Duodenal mucosa (tissue), 2 donors: ENCODE results near the gene TNFAIP8L3.

Source experiments
- H3K27ac ChIP-seq: one replicate; pipeline ENCODE4 v1.7.0; 2013; ENCODE audit warnings: low read depth, low read length
- H3K27me3 ChIP-seq, 2 donors: one replicate each; pipeline ENCODE4 v1.7.0; 2013; ENCODE audit warnings: low read length in 2 of 2, control low read depth in 1 of 2; ENCODE audit not compliant: insufficient read depth in 2 of 2, control insufficient read depth in 1 of 2
- H3K36me3 ChIP-seq, 2 donors: one replicate each; pipeline ENCODE4 v1.7.0; 2013; ENCODE audit warnings: low read length in 2 of 2, control low read depth in 1 of 2; ENCODE audit not compliant: insufficient read depth in 2 of 2, control insufficient read depth in 1 of 2
- H3K4me1 ChIP-seq, 2 donors: one replicate each; pipeline ENCODE4 v1.7.0; 2013; ENCODE audit warnings: low read length in 2 of 2, control low read depth in 1 of 2; ENCODE audit not compliant: insufficient read depth in 2 of 2, control insufficient read depth in 1 of 2
- H3K4me3 ChIP-seq, 2 donors: one replicate each; pipeline ENCODE4 v1.7.0; 2013; ENCODE audit warnings: low read length in 2 of 2, low read depth in 1 of 2
- H3K9ac ChIP-seq, 2 donors: one replicate each; pipeline ENCODE4 v1.7.0; 2013; ENCODE audit warnings: low read length in 2 of 2, low read depth in 1 of 2
- H3K9me3 ChIP-seq, 2 donors: one replicate each; pipeline ENCODE4 v1.7.0; 2013; ENCODE audit warnings: low read length in 2 of 2, control low read depth in 1 of 2; ENCODE audit not compliant: control insufficient read depth in 1 of 2

The TNFAIP8L3 gene

DNA sequence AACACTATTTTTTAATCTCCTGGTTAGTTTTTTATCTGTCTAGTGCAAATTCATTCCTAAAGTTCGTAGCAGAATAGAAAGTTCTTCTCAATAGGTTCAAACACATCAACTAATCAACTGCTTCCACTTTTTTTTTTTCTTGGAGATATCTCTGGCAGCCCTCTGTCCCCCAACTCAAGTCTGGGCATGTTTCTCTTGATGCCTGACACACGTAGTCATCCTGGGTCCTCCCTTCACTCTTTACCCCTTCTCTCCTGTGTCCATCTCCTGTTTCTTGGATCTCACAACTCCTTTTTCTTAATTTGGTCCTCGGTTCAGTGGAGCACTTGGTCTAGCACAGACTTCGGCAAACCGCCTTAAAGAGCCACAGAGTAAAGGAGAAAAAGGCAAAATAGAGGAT, 14.4 kb downstream of the TNFAIP8L3 start:
- Histone ChIP-seq H3K9ac (no peak overlapping the region), H3K9me3 (no peaks in the 10 kb centered on the region), H3K4me3 (no peak overlapping the region), H3K36me3 (no peaks in the 10 kb centered on the region), H3K27ac (no peak overlapping the region), H3K27me3 (no peaks in the 10 kb centered on the region), H3K4me1 (peaks cover 0 to 10% of the 10 kb centered on the region in 2 donors)

DNA sequence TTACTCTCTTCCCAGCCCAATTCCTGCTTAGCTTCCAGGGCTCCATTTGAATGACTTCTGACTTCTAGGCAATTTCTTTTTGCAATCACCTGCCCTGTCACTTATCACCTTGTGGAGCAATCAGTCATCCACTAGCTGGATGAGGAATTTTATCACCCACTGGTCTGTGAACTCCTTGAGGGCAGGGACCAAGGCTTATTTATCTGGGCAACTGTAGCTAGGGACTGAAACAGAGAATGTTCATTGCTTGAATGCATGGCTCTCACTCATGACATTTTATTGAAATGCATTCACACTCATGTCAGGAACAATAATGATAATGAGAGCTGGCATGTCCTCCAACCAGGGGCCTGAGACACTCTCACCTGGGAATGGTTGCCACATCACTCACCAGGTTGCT, 15.5 kb downstream of the TNFAIP8L3 start:
- Histone ChIP-seq H3K27me3 (no peaks in the 10 kb centered on the region), H3K27ac (no peak overlapping the region), H3K4me3 (no peak overlapping the region), H3K9me3 (no peaks in the 10 kb centered on the region), H3K4me1 (peaks cover 0 to 10% of the 10 kb centered on the region in 2 donors), H3K36me3 (no peaks in the 10 kb centered on the region), H3K9ac (no peak overlapping the region)

DNA sequence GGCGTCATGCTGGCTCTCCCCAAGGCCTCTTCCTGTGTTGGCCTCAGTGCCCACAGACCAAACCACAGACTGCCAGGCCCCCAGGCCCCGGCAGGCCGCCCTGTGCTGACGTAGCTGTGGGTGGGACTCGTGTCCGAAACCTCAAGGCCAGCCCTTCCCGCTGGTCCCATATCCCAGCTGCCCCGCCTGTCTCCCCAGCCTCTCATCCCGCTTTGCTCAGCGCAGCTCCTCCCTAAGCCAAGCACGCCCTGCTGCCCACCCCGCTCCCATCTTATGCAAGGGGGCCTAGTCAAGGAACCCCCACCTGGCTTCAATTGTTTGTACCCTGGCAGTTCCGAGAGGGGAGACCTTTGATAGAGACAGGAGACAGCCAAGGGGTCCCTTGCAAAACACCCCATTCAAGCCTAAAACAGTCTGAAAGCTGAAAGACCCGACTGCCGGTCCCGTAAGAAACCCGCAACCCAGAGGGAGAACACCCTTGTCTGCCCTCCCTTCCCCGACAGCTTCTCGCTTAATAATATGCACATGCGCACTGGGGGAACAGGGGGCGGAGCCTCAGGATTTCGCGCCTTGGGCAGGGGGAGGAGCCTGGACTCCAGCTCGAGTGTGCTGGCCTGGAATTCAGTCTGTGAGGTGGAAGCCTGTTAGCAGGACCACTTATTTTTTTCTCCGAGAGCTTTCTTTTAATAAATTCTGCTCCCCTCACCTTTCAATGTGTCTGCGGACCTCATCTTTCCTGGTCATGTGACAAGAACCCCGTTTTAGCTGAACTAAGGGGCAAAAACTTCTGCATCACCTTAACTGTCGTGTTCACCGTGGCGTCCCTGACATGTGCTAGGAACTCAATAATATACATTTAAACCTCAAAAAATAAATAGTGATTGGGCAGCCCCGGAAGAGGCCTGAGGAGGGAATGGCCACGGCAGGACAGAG, 17.2 kb downstream of the TNFAIP8L3 start:
- H3K27ac ChIP-seq = no peak overlapping the region
- H3K9me3 ChIP-seq = no peaks in the 10 kb centered on the region
- H3K4me1 ChIP-seq = peaks cover 0 to 10% of the 10 kb centered on the region in 2 donors
- H3K36me3 ChIP-seq = no peaks in the 10 kb centered on the region
- H3K4me3 ChIP-seq = peak overlapping the region; percentile 45 to 57
- H3K27me3 ChIP-seq = no peaks in the 10 kb centered on the region
- peak overlapping the region in 1 of 2 donors; percentile 10 for H3K9ac ChIP-seq

DNA sequence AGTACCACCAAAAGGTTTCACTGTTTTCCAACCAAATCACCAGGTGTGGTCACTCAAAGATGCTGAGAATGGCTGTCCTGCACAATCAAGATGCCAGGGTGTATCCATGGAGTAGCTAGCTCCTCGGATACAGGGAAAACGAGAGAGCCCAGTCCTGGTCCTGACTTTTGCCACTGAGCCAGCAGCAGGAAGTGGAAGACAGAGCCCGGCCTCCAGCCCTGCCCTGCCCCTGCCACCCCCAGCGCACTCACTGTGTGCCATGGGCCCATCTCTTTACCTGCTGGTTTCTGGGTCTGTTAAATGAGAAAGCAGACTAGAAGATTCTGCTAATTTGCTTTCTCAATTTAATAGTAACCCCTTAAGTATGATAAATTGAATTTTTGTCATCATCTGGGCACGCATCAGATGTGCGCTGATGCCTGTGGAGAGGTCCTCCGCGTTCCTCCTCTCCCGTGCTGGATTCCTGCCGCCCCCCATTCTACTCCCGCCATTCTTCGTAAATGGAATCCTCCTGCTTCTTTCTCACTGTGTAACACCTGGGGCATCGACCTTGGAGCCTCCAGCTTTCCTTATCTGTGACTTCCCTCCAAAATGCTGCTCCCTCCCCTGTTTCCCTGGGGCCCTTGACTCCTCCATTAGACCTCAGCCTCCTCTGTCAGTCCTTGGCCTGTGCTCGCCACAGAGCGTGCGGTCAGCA, 18.0 kb downstream of the TNFAIP8L3 start:
- no peaks in the 10 kb centered on the region for H3K27me3 ChIP-seq
- no peak overlapping the region for H3K27ac ChIP-seq
- no peak overlapping the region for H3K9ac ChIP-seq
- peaks cover 0 to 10% of the 10 kb centered on the region in 2 donors for H3K4me1 ChIP-seq
- no peaks in the 10 kb centered on the region for H3K36me3 ChIP-seq
- H3K9me3 ChIP-seq = no peaks in the 10 kb centered on the region
- H3K4me3 ChIP-seq = peak overlapping the region in 1 of 2 donors; percentile 45

DNA sequence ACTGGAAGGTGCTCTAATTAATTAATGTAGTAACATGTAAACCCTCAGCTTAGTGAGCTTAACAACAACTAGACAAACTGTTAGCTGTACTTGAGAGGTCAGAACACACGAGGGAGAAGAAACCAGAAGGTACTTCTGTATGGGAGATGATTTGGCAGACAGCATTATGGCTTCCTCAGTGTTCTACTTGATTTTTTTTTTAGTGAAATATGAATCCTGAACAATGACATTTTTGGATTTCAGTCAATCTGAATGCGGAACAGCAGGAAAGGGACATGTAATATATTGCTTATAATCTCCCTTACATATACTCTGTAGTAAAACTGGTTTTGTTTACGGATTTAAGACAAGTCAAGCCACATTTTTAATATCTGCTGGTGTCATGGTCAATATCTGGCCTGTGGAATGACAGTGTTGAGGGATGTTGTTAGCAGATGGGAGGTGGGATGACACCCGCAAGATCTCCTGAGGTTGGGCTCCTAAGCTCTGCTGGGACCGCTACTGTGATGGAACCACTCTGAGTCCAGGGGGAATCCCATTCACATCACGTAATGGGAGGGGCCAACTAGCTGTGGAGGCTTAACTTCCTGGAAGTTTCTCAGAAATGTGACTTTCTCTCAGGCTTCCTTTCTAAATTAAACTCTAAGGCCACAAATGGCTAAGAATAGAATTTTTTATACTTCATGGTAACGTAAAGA, 18.7 kb downstream of the TNFAIP8L3 start:
- H3K27ac ChIP-seq = no peak overlapping the region
- H3K9ac ChIP-seq = no peak overlapping the region
- H3K4me3 ChIP-seq = no peak overlapping the region
- H3K36me3 ChIP-seq = no peaks in the 10 kb centered on the region
- no peaks in the 10 kb centered on the region for H3K9me3 ChIP-seq
- H3K4me1 ChIP-seq = peaks cover 0 to 10% of the 10 kb centered on the region in 2 donors
- H3K27me3 ChIP-seq = no peaks in the 10 kb centered on the region

DNA sequence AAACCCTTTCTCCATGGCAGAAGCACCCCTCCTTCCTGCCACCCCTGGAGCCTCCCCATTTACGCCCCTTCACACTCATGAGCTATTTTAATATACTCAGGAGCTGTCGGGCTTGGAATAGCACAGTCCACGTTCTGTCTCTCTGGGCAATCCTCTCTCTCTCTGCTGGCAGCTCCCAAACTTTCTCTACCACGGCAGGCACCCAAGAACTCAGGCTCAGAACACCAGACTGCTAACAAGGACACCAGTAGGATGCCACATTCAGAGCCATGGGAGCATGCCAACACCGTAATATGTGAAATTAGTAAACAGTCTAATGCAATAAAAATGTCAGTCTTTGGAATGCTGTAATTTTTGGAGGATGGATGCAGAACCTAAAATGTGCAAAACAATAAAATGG, 19.3 kb downstream of the TNFAIP8L3 start:
- H3K9ac ChIP-seq = no peak overlapping the region
- peaks cover 0 to 10% of the 10 kb centered on the region in 2 donors for H3K4me1 ChIP-seq
- no peak overlapping the region for H3K27ac ChIP-seq
- no peaks in the 10 kb centered on the region for H3K36me3 ChIP-seq
- H3K27me3 ChIP-seq = no peaks in the 10 kb centered on the region
- H3K4me3 ChIP-seq = no peak overlapping the region
- H3K9me3 ChIP-seq = no peaks in the 10 kb centered on the region

DNA sequence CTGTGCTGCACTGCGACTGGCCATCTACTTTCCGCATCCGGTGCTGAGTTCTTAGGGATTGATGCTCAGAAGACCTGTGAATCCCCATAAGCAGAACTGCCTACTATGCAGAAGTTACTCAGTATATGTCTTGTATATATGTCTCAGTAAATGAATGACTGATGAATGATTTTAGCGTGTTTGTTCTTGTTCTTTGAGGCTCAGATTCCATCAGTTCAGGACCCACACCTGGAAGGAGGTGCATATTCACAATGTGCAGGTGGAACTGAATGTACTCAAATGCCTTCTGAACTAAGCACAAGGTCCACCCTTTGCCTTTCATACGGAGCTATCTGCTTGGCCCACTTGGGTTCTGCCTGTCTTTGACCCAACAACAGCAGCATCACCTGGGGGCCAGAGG, 19.8 kb downstream of the TNFAIP8L3 start:
- Histone ChIP-seq H3K9me3 (no peaks in the 10 kb centered on the region), H3K27me3 (no peaks in the 10 kb centered on the region), H3K4me3 (no peak overlapping the region), H3K4me1 (peaks cover 0 to 10% of the 10 kb centered on the region in 2 donors), H3K27ac (no peak overlapping the region), H3K9ac (no peak overlapping the region), H3K36me3 (no peaks in the 10 kb centered on the region)

DNA sequence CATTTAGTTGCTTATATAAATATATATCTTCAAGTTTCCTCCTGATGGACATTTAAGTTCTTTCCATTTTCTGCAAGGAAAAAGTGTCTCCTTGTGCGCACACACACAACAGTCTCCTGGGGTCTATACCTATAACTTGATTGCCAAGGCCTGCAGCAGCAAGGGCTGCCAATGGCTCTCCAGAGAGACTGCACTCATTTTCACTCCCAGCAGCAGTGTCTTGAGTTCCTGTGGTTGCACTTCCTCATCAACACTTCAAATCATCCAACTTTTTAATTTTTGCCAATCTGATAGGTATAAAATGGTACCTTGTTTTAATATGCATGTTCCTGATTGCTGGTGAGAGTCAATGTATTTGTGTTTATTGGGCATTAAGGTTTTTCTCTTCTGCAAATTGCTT, 23.1 kb downstream of the TNFAIP8L3 start:
- Histone ChIP-seq H3K4me3 (no peak overlapping the region), H3K27me3 (no peaks in the 10 kb centered on the region), H3K9ac (no peak overlapping the region), H3K27ac (no peak overlapping the region), H3K4me1 (peaks cover 0 to 2% of the 10 kb centered on the region in 2 donors), H3K9me3 (no peaks in the 10 kb centered on the region), H3K36me3 (no peaks in the 10 kb centered on the region)

DNA sequence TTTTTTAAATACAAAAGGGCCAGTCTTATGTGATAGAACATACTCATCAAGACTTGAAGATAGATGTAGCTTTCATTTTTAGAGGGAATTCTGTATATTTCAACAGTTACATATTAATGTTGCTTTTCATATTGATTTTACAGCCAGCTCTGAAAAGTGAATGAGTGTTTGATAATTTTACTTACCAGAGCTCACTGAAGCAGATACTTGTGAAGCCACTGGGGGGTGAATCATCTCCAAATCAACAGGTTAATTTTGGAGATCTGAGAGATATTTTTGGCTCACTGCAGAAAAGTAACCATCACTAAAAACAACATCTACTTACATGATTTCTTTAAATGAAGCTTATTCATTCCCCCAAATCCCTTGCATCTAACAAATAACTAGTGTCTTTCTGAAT, 24.7 kb downstream of the TNFAIP8L3 start:
- Histone ChIP-seq H3K27ac (no peak overlapping the region), H3K4me1 (no peaks in the 10 kb centered on the region), H3K9me3 (no peaks in the 10 kb centered on the region), H3K36me3 (no peaks in the 10 kb centered on the region), H3K9ac (no peak overlapping the region), H3K27me3 (no peaks in the 10 kb centered on the region), H3K4me3 (no peak overlapping the region)

DNA sequence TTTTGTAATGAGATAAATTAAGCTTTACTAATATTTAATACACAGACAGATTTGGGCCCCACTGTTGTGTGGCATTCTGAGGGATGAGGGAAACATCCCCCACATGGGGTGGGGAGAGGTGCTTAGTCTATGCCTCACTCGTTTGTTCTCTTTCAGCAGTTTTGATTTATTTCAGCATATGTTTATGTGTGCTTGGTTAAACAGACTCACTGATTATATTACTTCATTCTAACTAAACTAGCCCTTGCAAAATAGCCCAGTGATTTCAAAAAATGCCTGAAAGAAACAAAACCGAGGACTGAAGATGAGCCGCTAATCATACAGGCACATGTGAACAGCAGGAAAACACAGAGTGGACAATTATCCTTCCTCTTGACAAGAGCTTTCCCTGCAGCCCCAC, 27.2 kb downstream of the TNFAIP8L3 start:
- H3K27me3 ChIP-seq = no peaks in the 10 kb centered on the region
- no peaks in the 10 kb centered on the region for H3K36me3 ChIP-seq
- H3K4me3 ChIP-seq = no peak overlapping the region
- no peak overlapping the region for H3K27ac ChIP-seq
- no peak overlapping the region for H3K9ac ChIP-seq
- no peaks in the 10 kb centered on the region for H3K9me3 ChIP-seq
- no peaks in the 10 kb centered on the region for H3K4me1 ChIP-seq
